Measurements from ENCODE around the gene CAMKK1.

Gene CAMKK1

GRCh38 chr17:3893003-3893719 is at the start of gene CAMKK1:
TSS of gene CAMKK1 (minus strand) at chr17:3893053. CDS start at chr17:3885687, 7,366 bp downstream.
- peak; percentile 99 for DNase-seq (ENCODE audit: low spot score)

GRCh38 chr17:3940965-3941698 is 48.3 kb upstream of the CAMKK1 start:
- DNase-seq (ENCODE audit: low spot score): no peak

- DNase-seq (ENCODE audit: low spot score): no peak
Measured at GRCh38 chr17:3937359-3937758, 44.5 kb upstream of the CAMKK1 start.

- no peak for DNase-seq (ENCODE audit: low spot score)
Measured at GRCh38 chr17:3935825-3936355, 43.0 kb upstream of the CAMKK1 start.

- no peak for DNase-seq (ENCODE audit: low spot score)
Measured at GRCh38 chr17:3935140-3935542, 42.3 kb upstream of the CAMKK1 start.

- DNase-seq (ENCODE audit: low spot score): no peak
Measured at GRCh38 chr17:3929764-3930163, 36.9 kb upstream of the CAMKK1 start.

GRCh38 chr17:3929181-3929580 is 36.3 kb upstream of the CAMKK1 start:
- no peak for DNase-seq (ENCODE audit: low spot score)

GRCh38 chr17:3928406-3928805 is 35.6 kb upstream of the CAMKK1 start:
- DNase-seq (ENCODE audit: low spot score): no peak

- DNase-seq (ENCODE audit: low spot score): no peak
Measured at GRCh38 chr17:3927628-3928340, 34.9 kb upstream of the CAMKK1 start.

GRCh38 chr17:3926860-3927627 is 34.2 kb upstream of the CAMKK1 start:
- no peak for DNase-seq (ENCODE audit: low spot score)

GRCh38 chr17:3925684-3926485 is 33.0 kb upstream of the CAMKK1 start:
- DNase-seq (ENCODE audit: low spot score): no peak

GRCh38 chr17:3924512-3925350 is 31.9 kb upstream of the CAMKK1 start:
- DNase-seq (ENCODE audit: low spot score): no peak

GRCh38 chr17:3923466-3924190 is 30.8 kb upstream of the CAMKK1 start:
- no peak for DNase-seq (ENCODE audit: low spot score)

GRCh38 chr17:3922765-3923164 is 29.9 kb upstream of the CAMKK1 start:
- no peak for DNase-seq (ENCODE audit: low spot score)

- DNase-seq (ENCODE audit: low spot score): no peak
Measured at GRCh38 chr17:3921502-3922319, 28.9 kb upstream of the CAMKK1 start.

GRCh38 chr17:3921006-3921405 is 28.2 kb upstream of the CAMKK1 start:
- no peak for DNase-seq (ENCODE audit: low spot score)

GRCh38 chr17:3919123-3919624 is 26.3 kb upstream of the CAMKK1 start:
- no peak for DNase-seq (ENCODE audit: low spot score)

GRCh38 chr17:3918372-3919122 is 25.7 kb upstream of the CAMKK1 start:
- DNase-seq (ENCODE audit: low spot score): no peak
